Measurements from ENCODE around the gene GALNT2. TPM values are rescaled to one million over a fixed set of nuclear protein-coding genes. Genes with fewer than 3 reads are reported as not detected.

Gene GALNT2
- total and polyA plus RNA-seq, 2 of the 13 experiments (the other 11 are each of a cell fraction or from before 2014, with no cell fraction given) = 39.3 to 39.6 TPM

DNA sequence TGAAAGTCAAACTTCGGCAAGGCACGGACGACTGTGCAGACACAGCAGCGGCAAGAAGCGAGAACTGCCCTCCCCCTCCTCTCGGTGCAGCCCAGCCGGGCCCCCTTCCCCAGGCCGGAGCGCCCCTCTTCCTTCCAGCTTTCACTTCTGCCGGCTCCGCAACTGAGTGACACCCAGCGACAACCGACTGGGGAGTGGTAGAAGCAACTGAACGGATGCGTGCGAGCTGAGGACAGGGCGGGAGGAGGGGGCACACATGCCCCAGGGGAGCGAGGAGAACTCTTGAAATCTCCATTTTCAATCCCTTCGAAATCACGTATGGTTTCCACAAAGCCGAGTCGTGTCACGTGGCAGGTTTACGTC lies 212.5 kb downstream of the GALNT2 start:
- Histone ChIP-seq H3K36me3 (replicated peaks in 1 of 2; ENCODE audit: control insufficient read depth in 1 of 2, insufficient read depth in 2 of 2, low read length in 2 of 2) (peaks cover 3 to 35% of the 10 kb centered on the region in 2 experiments; a peak in 4 of 5 replicates), H2AFZ (ENCODE audit: low read length) (no peak overlapping the region), H3K27me3 (ENCODE audit: control insufficient read depth in 1 of 2, insufficient read depth in 2 of 2, low read length in 2 of 2) (no peaks in the 10 kb centered on the region), H3K4me2 (ENCODE audit: low read depth, low read length) (no peak overlapping the region), H3K9me3 (ENCODE audit: low read length) (no peaks in the 10 kb centered on the region), H3K4me1 (ENCODE audit: insufficient read depth, low read length) (peaks cover under 1% of the 10 kb centered on the region; the same call in 1 of the 2 replicates), H4K20me1 (ENCODE audit: insufficient read depth, low read length) (no peaks in the 10 kb centered on the region), H3K4me3 (replicated peaks in 1 of 3; ENCODE audit: insufficient read depth in 1 of 3, low read depth in 2 of 3, low read length in 3 of 3) (no peak overlapping the region), H3K27ac (ENCODE audit: extremely low read length, insufficient read depth, low read length) (no peak overlapping the region), H3K9ac (ENCODE audit: insufficient read depth, low read depth, low read length) (no peak overlapping the region), H3K79me2 (ENCODE audit: insufficient read depth, low read length) (no peaks in the 10 kb centered on the region)
- DNase-seq (ENCODE audit: low spot score) (no peak), FAIRE-seq (no peak), ATAC-seq (no peak)
- BruUV-seq (replicated peaks) = no TSS peak
- intact Hi-C loops (cut with micrococcal nuclease; ENCODE audit: unreplicated experiment) (no loop called here), in situ Hi-C loops (cut with HindIII; ENCODE audit: extremely low pct_ligation_motif_present, low pct_unique_long_range_greater_than_20kb) (no loop called here)
- ChIA-PET CTCF (ENCODE audit: low intra/inter-chr PET ratio, low total read pairs) (no interaction called here), POLR2A (no interaction called here)
- TF ChIP-seq JUNB (CRISPR knock-in tag; IDR thresholded peaks at IDR 0.05; ENCODE audit: borderline replicate concordance) = no peak
- TF ChIP-seq PAF1 (CRISPR knock-in tag; IDR thresholded peaks at IDR 0.05) = no peak
- TF ChIP-seq ZBTB3 (CRISPR knock-in tag; IDR thresholded peaks at IDR 0.05; ENCODE audit: borderline replicate concordance, low read depth) = no peak
- TF ChIP-seq KLF16 (CRISPR knock-in tag; IDR thresholded peaks at IDR 0.05) = no peak
- TF ChIP-seq ZNF333 (CRISPR knock-in tag; IDR thresholded peaks at IDR 0.05; ENCODE audit: borderline replicate concordance) = no peak
- TF ChIP-seq PCBP1 (IDR thresholded peaks at IDR 0.05; ENCODE audit: borderline replicate concordance, low read depth, low read length) = no peak
- TF ChIP-seq ZNF224 (CRISPR knock-in tag; IDR thresholded peaks at IDR 0.05) = no peak
- no peak for TF ChIP-seq DR1 (CRISPR knock-in tag; IDR thresholded peaks at IDR 0.05)
- TF ChIP-seq, protein P1, sequence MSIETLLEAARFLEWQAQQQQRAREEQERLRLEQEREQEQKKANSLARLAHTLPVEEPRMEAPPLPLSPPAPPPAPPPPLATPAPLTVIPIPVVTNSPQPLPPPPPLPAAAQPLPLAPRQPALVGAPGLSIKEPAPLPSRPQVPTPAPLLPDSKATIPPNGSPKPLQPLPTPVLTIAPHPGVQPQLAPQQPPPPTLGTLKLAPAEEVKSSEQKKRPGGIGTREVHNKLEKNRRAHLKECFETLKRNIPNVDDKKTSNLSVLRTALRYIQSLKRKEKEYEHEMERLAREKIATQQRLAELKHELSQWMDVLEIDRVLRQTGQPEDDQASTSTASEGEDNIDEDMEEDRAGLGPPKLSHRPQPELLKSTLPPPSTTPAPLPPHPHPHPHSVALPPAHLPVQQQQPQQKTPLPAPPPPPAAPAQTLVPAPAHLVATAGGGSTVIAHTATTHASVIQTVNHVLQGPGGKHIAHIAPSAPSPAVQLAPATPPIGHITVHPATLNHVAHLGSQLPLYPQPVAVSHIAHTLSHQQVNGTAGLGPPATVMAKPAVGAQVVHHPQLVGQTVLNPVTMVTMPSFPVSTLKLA (IDR thresholded peaks at IDR 0.05) = no peak
- TF ChIP-seq, protein P2, sequence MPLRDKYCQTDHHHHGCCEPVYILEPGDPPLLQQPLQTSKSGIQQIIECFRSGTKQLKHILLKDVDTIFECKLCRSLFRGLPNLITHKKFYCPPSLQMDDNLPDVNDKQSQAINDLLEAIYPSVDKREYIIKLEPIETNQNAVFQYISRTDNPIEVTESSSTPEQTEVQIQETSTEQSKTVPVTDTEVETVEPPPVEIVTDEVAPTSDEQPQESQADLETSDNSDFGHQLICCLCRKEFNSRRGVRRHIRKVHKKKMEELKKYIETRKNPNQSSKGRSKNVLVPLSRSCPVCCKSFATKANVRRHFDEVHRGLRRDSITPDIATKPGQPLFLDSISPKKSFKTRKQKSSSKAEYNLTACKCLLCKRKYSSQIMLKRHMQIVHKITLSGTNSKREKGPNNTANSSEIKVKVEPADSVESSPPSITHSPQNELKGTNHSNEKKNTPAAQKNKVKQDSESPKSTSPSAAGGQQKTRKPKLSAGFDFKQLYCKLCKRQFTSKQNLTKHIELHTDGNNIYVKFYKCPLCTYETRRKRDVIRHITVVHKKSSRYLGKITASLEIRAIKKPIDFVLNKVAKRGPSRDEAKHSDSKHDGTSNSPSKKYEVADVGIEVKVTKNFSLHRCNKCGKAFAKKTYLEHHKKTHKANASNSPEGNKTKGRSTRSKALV (CRISPR knock-in tag; IDR thresholded peaks at IDR 0.05) = no peak
- TF ChIP-seq TCF7L2 (IDR thresholded peaks at IDR 0.05; ENCODE audit: low read depth, low read length) = no peak
- TF ChIP-seq HES4 (CRISPR knock-in tag; IDR thresholded peaks at IDR 0.05; ENCODE audit: borderline replicate concordance) = no peak
- TF ChIP-seq POLR2AphosphoS5 (IDR thresholded peaks at IDR 0.05; ENCODE audit: low read depth, low read length) = no peak
- 97% methylated on average over 24 of the region's 24 CpGs for WGBS (ENCODE audit: low lambda C conversion rate)

All from HepG2 (cell line).